HG03060 (cell line): ENCODE data around the gene PIGQ.

Source experiments
- ATAC-seq: cut with Tn5 transposase; IDR thresholded peaks from one replicate; pipeline ENCODE4 v1.9.1; 2021; ENCODE audit warnings: low read depth, moderate number of reproducible peaks; ENCODE audit not compliant: unreplicated experiment

PIGQ gene

DNA sequence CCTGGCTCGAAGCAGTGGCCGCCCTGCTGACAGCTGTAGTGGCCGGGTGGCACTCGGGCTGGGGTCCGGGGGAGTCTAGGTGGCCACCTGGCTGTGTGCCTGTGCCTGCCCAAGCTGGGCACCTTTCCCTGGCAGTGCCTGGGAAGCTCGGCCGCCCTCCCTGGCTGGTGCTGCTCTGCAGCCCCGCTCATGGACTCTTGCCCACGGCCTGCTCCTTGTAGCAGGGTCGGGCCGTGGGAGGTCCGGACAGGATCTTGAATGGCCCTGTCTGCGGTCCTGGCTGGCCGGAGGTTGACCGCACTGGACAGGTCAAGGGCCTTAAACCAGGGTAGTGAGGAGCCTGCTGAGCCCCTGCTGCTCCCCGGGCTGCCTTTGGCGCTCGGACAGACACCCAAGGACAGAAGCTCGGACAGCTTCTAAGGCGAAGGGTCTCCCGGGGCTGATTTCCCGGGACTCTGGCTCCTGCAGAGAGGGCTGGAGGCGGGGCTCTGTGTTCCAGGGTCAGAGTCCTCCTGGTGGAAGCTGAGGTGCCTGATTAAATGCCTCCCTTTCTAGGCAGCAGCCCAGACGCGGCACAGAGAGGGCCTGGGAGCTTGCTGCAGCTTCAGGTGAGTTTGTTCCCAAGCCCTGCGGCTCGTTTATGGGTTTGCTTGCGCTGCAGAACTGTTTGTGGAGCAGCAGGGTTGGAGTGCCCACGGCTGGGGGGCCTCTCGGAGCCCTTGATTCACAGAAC, 36.2 kb upstream of the PIGQ start:
- ATAC-seq, result no peak

DNA sequence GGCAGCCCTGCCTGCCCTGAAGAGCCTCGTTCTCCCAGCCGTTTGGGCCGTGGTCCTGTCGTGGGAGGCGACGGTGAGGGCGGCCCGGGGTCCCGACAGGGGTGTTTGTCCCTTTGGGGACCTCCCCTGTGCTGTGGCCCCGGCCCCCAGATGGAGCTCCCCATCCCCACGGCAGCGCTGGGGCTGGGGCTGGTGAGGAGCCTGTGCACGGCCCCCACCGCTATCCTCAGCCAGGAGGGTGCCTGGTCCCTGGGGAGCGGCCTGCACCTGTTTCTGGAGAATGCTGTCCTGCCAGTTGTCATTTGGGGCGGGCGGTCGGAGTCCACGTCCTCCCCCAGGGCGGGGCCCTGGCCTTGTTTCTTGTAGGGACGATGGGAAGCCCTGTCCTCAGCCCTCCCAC, 35.6 kb upstream of the PIGQ start:
- no peak for ATAC-seq

DNA sequence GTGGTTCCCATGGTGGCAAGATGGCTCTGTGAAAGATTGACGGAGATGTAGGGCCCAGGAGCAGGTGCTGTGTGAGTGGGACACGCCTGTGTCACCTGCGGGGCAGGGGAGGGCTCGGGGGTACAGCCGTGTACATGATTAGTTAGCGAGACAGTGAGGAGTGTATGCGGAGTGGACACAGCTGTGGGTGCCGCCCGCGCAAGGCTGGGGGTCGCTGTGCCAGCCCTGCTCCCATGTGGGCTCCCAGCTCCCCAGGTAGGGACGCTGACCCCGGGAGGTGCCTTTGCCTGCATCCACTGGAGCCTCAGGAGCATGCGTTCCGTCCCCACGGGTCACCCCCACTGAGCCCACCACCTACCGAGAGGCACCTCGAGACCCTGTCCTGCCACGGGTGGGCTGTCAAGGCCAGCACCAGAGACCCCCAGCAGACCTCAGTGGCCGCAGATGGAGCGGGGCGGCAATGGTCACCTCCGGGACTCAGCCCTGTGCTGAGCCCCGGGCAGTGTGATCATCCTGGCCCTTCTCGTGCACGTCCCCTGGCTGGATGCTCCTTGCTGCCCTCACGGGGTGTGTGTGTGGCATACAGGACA, 34.8 kb upstream of the PIGQ start:
- ATAC-seq, result no peak

DNA sequence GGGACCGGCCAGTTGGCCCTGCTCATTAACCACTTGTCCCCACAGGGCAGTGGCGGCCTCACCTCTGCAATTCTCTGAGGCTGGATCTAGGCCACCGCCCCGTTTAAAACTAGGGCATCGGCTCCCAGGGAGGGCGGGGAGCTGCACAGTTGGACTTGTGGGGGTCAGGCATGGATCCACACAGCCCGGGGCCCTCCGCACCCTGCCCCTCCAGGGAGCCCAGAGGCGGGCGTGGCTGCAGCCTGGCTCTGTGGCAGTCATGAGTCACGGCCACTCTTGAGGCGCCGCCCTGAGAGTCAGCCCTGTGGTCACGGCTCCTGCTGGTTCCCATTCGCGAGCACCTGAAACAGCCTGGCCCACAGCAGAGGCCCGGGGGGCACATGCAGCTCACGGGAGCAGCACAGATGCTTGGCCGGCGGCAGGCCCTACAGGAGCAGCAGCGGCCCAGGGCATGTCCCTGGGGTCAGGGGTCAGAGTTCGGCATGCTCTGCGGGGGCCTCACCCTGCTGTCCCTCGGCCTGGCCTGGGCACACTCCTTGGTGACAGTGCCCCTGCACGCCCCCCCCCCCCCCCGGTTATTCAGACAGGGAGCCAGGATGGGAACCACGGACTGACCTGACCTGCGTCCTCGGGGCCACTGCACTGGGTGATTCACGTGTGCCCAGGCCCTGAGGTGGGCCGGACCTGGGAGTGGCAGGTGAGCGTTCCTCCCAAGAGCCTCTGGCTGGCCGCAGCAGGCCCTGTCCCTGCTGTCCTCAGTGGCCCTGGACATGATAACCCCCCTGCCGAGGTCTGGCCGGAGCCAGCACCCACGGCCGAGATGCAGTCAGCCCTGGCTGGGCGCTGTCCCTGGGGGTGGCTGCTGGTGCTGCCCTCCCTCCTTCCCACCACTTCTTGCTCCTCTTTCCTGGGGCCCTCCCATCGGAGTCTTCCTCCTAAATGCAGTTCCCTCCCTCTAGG, 34.0 kb upstream of the PIGQ start:
- no peak for ATAC-seq

DNA sequence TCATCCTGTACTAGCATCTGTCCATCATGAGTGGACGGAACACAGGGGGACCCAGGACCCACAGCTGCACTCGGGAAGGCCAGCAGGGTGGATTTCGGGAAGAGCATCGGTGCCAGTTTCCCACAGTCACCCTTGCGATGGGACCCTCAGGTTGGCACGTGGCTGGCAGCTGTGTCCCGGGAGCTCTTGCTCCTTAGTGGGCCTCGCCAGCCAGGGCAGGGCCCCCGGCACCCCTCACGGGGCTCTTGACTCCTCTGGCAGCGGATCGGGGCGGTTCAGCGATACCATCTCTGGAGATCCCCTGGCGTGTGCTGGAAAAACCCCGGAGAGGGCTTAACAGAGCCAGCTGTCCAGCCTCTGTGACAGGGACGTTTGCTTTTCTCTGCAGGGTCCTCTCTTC, 33.0 kb upstream of the PIGQ start:
- no peak for ATAC-seq

DNA sequence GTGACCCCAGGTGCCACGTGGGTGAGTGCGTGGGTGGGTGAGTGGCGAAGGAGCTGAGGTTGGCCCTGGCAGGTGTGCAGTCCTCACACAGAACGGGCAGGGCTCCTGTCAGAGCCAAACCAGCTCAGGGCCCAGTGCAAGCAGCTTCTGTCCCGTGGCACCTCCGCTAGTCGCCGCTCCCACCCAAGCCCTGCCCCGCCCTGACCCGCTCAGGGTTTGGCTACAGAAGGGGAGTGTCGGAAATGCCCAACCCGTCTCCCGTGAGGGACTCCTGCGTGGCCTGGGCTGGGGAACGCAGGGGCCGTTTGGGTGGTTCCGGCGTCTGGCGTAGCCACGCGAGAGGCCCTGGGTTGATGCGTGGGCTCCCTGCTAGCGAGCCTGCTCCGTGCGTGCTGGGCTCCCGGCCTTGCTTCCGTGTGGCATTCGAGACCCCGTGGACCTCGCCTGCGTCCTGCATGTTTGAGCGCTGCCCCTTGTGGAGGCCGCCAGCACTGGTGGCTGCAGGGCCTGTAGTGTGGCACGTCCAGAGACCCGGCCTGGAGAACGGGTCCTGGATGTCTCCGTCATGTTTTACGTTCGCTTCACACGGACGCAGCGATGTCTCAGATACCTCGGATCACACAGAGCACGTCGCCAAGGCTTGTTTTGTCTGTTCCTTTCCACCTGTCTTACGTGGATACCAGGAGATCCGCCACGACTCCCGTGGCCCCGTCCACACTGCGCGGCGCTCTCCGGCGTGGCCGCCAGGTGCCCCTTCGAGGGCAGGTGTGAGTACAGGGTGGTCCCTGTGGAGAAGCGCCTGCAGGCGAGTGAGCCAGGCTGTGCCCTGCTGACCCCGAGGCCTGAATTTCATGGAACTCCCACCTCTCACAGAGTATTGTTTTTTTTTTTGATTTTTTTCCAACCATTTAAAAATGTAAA, 32.1 kb upstream of the PIGQ start:
- ATAC-seq, result no peak

DNA sequence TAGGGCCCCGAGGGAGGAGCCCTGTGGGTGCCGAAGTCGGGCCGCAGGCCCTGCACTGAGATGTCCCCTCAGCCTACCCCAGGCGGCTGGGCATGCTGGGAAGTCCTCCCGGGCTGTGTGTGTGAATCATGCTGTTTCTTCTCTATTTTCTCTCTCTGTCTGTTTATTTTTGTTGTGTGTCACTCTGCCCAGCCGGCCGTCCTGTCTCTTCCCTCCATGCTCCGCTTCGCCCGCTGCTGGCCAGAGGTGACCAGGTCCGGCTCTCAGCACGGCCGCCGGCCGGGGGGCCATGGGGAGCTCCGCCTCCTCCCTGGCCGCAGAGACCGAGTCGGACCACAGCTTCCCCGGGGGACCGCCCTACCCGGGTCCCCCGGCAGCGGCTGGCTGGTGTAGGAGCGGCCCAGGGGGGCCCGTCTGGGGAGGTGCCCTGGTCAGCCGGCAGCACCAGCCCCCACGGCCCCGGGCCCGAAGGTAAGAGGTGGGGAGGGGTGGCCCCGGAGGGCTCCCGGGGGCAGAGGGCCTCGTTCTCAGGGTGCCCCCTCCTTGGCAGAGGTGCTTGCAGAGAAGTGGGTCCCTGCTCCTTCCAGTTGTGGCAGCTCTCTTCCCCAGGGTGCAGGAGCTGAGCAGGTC, 29.8 kb upstream of the PIGQ start:
- ATAC-seq, result no peak

DNA sequence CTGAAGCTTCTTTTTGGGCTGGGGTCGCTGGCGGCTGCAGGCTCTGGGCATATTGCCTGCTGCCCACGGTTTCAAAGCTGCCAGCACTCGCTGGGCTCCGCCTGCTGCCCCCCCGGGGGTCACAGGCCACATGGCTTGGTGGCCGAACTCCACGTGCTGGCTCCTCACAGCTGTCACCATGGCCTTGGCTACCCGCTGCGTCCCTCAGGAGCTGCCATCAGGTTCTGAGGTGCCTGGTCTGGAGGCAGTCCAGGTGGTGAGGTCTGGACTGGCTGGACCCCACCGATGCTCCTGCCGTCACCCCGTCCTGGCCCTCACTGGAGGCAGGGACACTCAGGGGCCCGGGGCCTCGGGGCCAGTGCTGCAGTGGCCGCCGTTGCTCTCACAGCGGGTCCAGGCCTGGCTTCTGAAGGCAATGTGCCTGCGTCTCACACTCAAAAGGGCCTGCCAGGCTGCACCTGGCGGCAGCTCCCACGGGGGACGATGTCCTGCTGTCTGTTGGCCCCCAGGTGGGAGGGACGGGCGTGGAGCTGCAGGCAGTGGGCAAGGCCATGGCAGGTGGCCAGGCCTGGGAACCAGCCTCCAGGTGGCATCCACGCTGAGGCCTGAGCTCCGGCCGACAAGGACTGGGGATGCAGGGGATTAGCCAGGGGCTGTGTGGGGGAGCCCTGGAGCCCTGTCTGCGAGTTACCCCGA, 29.0 kb upstream of the PIGQ start:
- ATAC-seq, result no peak

DNA sequence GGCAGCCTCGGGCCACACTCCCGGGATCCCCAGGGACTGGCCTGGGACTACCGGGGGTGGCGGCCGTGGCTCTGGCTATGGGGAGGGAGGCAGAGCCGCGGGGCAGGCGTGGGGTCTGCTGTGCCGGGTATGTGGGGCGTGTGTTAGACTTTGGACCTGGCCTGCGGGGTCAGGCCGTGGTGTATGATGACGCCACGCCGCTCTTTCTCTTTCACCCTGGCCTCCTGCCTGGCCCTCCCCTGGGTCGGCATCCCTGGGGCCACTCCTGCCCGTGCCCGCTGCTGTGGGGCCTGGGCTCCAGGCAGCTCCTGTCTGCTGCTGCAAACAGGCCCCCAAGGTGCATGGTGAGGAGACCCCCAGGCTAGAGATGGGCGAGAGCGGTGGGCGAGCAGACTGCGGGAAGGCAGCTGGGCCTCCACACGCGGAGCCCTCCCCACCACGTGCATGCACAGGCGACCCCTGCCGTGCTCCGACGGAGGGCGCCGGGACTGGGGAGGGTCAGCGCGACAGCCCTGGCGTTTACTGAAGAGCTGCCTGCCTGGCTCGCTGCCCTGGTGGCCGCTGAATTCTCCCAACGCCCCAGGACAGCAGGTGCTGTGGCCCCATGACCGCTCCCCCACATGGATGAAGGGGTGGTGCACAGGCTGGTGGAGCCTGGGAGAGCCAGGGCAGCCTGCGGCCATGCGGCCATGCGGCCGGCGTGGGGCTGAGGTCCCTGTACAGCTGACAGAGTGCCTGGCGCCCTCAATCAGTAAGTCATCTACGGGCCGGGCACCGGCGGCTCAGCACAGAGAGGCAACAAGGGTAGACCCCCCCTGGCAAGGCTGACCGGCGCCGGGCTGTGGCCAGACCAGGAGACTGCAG, 26.2 kb upstream of the PIGQ start:
- ATAC-seq, result no peak

DNA sequence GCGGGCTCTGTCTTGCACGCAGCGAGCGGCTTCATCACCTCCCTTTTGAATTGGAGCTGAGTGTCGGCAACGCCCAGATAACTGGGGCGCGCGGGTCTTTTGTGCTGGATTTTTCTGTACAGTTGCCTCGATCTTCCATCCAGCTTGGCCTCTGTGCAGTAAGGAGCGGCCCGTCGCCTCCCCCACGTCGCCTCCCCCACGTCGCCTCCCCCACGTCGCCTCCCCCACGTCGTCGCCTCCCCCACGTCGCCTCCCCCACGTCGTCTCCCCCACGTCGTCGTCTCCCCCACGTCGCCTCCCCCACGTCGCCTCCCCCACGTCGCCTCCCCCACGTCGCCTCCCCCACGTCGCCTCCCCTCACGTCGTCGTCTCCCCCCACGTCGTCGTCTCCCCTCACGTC, 25.3 kb upstream of the PIGQ start:
- no peak for ATAC-seq

DNA sequence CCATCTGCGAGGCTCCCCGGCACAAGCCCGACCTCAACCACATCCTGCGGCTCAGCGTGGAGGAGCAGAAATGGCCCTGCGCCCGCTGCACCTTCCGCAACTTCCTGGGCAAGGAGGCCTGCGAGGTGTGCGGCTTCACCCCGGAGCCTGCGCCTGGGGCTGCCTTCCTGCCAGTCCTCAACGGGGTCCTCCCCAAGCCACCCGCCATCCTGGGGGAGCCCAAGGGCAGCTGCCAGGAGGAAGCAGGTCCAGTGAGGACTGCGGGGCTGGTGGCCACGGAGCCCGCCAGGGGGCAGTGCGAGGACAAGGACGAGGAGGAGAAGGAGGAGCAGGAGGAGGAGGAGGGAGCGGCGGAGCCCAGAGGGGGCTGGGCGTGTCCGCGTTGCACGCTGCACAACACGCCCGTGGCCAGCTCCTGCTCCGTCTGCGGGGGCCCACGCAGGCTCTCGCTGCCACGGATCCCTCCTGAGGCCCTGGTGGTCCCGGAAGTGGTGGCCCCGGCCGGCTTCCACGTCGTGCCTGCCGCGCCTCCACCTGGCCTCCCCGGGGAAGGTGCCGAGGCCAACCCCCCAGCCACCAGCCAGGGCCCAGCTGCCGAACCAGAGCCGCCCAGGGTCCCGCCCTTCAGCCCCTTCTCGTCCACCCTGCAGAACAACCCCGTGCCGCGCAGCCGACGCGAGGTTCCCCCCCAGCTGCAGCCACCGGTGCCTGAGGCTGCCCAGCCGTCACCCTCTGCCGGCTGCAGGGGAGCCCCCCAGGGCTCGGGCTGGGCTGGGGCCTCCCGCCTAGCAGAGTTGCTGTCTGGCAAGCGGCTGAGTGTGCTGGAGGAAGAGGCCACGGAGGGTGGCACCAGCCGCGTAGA, 22.6 kb upstream of the PIGQ start:
- ATAC-seq, result no peak

DNA sequence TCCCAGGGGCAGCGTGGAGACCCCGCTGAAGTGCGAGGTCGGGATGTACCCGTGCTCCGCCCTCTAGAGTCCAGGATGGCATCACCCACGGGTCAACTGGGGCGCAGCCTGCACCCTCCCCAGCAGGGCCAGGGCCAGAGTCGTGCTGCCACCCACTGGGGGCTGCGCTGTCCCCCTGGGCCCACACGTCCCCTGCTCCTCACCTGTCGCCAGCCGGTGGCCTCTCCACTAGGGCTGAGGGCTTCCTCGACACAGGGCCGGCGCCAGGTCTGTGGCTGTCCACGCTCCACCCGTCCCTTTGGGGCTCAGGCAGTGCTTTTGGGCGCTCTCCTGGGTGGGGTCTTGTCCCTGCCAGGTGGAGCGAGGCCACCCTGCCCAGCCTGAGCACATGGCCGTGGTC, 21.2 kb upstream of the PIGQ start:
- ATAC-seq, result no peak

DNA sequence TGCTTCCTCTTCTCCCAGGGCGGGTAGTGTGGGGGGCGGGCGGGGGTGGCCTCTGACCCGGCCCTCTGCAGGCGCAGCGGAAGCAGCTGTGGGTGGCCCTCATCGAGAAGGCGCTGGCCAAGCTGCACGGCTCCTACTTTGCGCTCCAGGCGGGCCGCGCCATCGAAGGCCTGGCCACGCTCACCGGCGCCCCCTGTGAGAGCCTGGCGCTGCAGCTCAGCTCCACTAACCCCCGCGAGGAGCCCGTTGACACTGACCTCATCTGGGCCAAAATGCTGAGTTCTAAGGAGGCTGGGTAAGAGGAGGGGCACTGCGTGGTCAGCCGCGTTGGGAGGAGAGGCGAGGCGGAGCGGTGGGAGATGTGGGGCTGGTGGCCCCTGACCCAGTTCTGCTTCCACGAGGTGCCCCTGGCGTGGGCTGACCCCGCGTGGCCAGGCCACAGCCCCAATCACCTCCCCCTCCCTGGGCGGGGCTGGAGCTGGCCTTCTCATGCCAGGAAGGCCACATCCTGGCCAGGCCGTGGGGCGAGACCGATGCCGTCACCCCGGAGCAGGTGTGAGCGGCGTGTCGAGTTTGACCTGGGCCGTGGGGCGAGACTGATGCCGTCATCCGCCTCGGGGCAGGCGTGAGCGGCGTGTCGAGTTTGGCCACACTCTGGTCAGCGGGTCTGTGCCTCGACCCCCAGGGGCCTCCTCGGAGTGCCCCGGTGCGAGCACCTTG, 20.1 kb upstream of the PIGQ start:
- ATAC-seq, result no peak

DNA sequence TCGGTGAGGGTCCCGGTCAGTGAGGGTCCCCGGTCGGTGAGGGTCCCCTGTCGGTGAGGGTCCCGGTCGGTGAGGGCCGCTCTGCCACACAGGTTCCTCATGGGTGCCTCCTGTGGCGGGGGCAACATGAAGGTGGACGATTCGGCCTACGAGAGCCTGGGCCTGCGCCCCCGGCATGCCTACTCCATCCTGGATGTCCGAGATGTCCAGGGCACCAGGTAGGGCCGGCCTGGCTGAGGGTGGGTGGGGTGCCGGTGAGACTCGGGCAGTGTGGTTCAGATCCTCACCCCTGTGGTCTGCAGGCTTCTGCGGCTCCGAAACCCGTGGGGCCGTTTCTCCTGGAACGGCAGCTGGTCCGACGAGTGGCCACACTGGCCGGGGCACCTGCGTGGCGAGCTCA, 18.6 kb upstream of the PIGQ start:
- no peak for ATAC-seq

DNA sequence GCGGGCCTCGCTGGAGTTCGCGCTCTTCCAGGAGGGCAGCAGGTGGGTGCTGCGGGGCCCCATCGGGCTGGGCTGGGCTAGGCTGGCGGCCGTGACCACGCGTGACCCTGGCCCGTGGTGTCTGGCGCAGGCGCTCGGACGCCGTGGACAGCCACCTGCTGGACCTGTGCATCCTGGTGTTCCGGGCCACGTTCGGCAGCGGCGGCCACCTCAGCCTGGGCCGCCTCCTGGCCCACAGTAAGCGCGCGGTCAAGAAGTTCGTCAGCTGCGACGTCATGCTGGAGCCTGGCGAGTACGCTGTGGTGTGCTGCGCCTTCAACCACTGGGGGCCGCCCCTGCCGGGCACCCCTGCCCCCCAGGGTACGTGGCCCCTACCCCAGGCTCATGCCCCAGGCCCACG, 17.6 kb upstream of the PIGQ start:
- ATAC-seq, result no peak

DNA sequence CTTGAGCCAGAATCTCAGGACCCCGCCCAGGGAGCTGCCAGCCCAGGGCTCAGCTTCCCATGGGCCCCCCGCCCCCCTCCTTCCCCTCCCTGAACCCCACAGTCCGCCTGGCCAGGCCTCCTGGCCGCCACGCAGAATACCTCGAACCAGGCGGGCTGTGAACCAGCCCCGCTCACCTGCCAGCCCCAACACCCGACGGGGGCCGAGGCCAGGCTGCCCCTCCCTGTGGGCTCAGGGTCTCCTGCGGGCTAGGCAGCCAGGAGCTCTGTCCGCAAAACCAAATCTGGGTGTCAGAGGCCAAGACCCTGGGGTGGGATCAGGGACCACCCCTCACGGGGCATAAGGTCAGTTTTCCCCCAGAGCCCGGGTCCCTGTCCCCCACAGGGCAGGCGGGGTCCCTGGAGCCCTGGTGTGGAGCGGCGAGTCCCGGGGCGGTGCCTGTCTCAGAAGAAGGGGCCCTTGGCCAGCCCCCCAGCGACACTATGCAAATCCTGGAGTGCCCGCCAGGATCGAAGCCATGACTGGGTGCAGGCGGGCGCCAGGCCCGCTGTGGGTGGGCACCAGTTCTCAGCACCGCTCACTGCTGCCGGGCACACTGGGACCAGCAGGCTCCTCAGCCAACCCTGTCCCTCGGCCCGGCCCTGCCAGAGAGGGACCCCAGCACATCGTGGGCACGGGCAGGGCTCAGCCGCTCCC, 16.0 kb upstream of the PIGQ start:
- ATAC-seq, result no peak

DNA sequence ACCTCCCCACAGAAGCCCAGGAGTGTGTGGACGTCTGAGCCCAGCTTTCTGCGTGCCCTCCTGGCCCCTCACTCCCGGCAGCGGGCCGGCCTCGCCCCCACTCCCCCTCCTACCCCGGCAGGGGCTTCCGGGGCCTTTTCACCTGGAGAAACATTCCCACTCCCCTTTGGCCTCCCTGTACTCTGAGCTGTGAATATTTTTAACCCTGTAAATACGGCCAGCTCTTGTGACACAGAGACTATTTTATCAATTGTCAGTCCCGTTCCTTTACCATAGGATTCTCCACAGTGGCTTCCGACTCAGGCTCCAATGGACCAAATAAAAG, 15.5 kb upstream of the PIGQ start:
- no peak for ATAC-seq
